ENCODE measurements around the gene SRCIN1.
"Not testable (repeated sequence)": the region's sequence is repeated elsewhere in the genome, so short reads cannot be mapped to it uniquely, and the experiment has no call there.

Gene SRCIN1, protein sequence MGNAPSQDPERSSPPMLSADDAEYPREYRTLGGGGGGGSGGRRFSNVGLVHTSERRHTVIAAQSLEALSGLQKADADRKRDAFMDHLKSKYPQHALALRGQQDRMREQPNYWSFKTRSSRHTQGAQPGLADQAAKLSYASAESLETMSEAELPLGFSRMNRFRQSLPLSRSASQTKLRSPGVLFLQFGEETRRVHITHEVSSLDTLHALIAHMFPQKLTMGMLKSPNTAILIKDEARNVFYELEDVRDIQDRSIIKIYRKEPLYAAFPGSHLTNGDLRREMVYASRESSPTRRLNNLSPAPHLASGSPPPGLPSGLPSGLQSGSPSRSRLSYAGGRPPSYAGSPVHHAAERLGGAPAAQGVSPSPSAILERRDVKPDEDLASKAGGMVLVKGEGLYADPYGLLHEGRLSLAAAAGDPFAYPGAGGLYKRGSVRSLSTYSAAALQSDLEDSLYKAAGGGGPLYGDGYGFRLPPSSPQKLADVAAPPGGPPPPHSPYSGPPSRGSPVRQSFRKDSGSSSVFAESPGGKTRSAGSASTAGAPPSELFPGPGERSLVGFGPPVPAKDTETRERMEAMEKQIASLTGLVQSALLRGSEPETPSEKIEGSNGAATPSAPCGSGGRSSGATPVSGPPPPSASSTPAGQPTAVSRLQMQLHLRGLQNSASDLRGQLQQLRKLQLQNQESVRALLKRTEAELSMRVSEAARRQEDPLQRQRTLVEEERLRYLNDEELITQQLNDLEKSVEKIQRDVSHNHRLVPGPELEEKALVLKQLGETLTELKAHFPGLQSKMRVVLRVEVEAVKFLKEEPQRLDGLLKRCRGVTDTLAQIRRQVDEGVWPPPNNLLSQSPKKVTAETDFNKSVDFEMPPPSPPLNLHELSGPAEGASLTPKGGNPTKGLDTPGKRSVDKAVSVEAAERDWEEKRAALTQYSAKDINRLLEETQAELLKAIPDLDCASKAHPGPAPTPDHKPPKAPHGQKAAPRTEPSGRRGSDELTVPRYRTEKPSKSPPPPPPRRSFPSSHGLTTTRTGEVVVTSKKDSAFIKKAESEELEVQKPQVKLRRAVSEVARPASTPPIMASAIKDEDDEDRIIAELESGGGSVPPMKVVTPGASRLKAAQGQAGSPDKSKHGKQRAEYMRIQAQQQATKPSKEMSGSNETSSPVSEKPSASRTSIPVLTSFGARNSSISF

DNA sequence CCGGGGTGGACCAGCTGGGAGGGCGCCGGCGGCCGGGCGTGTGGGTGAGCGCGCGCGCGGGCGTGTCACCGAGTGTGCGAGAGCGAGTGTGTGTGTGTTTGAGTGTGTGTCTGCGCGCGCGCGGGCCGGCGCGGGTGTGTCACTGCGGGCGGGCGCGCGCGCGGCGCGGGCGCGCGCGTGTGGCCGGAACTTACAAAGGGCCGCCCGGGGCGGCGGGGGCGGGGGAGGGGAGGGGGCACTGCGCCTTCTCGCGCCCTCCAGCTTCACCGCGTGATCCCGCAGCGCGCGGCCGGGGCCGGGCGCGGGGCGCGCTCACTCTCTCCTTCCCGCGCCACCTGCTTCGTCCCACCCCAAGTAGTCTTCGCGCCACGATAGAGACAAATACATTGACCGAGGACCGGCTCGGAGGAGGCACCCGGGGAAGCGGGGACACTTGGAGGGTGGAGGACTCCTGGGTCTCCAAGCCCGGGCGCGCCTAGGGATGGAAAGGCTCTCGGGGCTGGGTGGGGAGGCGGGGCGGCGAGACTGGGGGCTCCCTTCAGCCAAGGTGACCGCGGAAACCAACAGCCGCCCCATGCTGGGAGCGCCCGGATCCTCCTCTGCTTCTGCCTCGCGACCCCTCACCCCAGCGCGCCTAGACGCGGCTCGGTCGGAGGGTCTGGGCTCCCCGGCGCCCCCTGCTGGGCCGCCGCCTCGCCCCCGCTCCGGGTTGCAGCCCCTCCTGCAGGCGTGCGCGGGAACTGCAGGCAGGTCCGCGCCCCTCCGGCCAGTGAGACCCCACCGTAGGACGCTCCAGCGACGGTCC, at the start of gene SRCIN1:
SRCIN1 (minus strand) TSS at position 112 of the 805 bp plus-strand sequence. CDS start 247 bp downstream, outside the sequence.
- DNase-seq, result peak; percentile 62 to 92

- DNase-seq, result peak in 1 of 2 experiments; percentile 26
Measured at GRCh38 chr17:38654411-38655398, 49.0 kb upstream of the SRCIN1 start.

DNA sequence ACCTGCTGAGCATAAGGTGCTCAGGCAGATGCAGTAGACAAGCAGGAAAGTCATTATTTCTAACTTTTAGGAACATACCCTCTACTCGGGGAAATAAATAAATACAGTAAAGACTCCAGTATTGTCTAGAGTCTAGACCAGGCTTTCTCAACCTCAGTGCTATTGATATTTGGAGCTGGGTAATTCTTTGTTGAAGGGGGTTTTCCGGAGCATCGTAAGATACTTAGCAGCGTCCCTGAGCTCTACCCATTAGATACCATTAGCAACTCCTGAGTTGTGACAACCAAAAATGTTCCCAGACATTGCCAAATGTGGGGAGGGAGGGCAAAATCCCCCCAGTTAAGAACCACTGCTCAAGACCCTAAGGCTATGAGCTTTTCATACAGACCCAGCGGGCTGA, 47.9 kb upstream of the SRCIN1 start:
- DNase-seq, result no peak

DNA sequence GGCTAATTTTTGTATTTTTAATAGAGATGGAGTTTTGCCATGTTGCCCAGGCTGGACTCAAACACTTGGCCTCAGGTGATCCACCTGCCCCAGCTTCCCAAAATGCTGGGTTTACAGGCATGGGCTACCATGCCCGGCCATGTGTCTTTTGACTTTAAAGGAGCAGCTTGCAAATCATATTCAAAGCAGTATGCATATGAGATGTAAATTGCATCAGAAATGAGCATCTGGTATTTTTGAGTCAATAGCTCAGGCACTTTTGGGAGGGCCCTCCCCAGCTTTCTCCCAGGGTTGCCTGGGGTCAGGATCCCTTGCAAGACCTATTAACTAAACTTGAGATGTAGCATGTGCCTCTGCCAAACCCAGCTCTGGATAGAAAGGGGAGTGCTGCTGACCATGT, 47.5 kb upstream of the SRCIN1 start:
- peak; percentile 89 to 93 for DNase-seq

- not testable (repeated sequence) for DNase-seq
Measured at GRCh38 chr17:38650653-38651173, 45.0 kb upstream of the SRCIN1 start.

DNA sequence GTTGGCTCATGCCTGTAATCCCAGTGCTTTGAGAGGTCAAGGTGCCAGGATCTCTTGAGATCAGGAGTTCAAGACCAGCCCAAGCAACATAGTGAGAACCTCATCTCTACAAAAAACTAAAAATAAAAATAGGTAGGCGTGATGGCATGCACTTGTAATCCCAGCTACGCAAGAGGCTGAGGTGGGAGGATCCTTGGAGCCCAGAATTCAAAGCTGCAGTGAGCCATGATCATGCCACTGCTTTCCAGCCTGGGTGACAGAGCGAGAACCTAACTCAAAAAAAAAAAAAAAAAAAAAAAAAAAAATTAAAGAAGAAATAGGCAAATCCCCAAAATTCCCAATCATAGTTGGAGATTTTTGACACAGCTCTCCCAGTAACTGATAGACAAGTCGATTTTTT, 32.2 kb upstream of the SRCIN1 start:
- DNase-seq, result no peak

DNA sequence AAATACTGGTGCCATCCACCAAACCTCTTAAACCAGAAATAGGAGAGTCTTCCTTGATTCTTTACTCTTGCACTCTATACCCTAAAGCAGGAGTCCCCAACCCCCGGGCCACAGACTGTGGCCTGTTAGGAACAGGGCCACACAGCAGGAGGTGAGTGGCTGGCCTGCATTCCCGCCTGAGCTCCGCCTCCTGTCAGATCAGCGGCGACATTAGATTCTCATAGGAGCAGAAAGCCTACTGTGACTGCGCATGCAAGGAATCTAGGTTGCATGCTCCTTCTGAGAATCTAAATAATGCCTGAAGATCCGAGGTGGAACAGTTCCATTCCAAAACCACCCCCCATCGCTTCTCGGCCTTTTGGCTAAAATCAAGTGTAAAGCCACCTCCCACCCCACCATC, 30.3 kb upstream of the SRCIN1 start:
- DNase-seq, result no peak

DNA sequence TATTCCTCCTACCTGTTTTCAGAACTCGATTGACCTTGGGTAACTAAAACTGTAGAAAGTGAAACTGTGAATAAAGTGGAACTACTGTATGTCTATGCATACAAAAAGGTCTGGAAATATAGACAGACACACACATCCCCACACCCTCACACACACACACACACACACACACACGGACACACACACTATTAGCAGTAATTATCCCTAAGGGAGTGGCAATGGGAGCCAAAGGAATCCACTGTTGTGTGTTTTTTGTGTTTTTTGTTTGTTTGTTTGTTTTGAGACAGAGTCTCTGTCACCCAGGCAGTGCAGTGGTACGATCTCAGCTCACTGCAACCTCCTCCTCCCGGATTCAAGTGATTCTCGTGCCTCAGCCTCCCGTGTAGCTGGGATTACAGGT, 26.6 kb upstream of the SRCIN1 start:
- DNase-seq, result no peak

DNA sequence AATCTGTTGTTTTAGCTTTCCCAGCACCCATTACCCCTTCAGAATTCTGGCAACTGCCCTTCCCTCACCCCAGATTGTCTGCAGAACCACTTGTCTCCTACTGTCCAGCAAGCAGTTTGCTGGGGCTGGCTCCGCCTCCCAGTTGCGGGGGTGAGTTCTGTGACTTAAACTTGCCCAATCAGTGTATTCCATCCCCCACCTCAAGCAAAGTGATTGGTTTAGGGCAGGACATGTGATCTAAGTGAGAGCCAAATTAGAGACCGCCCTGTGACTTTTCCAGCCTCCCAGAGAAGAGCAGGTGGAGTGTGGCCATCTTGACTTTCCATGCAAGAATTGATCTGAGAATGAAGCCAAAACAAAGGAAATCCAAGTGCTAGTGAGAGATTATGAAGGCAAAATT, 22.7 kb upstream of the SRCIN1 start:
- DNase-seq, result no peak

DNA sequence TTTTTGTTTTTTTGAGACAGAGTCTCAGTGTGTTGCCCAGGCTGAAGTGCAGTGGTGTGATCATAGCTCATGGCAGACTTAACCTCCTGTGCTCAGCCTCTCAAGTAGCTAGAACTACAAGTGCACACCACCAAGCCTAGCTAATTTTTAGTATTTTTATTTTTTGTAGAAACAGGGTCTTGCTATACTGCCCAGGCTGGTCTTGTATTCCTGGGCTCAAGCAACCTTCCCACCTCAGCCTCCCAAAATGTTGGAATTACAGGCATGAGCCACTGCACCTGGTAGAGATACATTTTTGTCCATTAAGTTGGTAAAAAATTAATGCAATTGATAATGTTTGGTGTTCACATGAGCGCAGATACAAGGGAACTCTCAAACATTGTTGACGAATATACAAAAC, 22.2 kb upstream of the SRCIN1 start:
- no peak for DNase-seq

DNA sequence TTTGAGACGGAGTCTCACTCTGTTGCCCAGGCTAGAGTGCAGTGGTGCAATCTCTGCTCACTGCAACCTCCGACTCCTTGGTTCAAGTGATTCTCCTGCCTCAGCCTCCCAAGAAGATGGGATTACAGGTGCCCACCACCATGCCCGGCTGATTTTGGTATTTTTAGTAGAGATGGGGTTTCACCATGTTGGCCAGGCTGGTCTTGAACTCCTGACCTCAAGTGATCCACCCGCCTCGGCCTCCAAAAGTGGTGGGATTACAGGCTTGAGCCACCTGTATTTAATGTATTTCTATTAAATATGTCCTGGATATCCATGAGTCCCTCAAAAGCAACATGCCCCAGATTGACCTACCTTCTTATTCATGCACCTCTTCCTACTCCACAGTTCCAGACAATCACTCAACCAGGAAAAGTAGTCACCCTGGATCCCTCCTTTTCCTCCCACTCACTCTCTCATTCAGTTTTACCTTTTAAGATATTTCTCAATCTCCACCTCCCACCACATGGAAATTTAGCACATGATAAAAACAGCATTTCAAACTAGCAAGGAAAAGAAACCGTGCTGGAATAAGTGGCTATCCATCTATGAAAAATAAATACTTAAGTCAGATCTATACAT, 21.0 kb upstream of the SRCIN1 start:
- DNase-seq, result not testable (repeated sequence)

DNA sequence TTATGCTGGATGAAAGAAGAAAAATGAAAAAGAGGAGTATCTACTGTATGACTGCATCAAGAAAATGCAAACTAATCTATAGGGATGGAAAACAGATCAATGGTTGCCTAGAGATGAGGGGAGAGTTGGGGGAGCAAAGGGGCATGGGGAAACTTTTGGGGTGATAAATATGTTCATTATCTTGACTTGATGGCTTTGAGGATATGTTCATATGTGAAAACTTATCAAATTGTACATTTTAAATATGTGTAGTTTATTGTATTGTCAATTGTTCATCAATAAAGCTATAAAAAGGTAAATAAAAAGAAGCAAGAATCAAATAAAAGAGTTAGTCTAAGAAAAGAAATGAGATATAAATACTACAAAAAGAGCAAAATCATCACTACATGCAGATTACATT, 19.7 kb upstream of the SRCIN1 start:
- no peak for DNase-seq

DNA sequence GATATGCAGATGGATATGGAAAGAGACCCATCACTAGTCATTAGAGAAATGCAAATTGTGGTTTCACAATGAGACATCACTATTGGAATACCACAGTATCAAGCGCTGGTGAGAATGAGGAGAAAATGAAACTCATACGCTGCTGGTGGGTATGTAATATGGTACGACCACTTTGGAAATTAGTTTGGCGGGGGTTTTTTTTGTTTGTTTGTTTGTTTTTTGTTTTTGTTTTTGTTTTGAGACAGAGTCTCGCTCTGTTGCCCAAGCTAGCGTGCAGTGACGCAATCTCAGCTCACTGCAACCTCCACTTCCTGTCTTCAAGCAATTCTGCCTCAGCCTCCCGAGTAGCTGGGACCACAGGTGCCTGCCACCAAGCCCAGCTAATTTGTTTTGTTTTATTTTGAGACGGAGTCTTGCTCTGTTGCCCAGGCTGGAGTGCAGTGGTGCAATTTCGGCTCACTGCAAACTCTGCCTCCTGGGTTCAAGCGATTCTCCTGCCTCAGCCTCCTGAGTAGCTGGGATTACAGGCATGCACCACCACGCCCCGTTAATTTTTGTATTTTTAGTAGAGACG, 19.1 kb upstream of the SRCIN1 start:
- peak in 1 of 2 experiments; percentile 61 for DNase-seq

GRCh38 chr17:38621538-38621937, 15.8 kb upstream of the SRCIN1 start:
- no peak for DNase-seq

- no peak for DNase-seq
Measured at GRCh38 chr17:38620551-38621277, 15.0 kb upstream of the SRCIN1 start.

DNA sequence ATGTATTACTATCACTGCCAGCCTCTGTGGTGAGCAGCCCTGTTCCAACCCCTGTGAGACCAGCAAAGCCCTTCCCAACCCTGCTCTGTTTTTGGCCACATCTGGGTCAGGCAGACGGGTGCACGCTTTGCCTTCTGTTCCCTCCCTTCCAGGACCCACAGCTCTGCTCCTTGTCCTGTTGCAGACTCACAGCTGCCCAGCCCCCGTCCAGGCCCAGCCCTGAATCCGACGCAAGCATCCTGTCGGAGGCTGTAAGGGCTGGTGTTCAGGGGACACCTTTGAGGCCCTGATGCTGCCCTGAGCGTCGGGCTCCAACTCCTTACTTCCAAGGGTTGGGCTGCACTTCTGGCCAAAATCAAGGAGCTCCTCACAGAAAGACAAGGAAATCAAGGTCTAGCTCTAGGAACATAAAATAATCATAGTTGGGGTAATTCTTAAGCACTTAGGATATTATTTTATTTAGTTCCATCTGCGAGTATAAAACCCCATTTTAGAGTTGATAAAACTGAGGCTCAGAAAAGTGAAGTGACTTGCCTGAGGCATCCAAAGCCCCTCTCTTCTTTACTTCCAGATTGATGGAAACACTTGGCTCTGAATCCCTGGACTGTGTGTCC, 14.3 kb upstream of the SRCIN1 start:
- no peak for DNase-seq

DNA sequence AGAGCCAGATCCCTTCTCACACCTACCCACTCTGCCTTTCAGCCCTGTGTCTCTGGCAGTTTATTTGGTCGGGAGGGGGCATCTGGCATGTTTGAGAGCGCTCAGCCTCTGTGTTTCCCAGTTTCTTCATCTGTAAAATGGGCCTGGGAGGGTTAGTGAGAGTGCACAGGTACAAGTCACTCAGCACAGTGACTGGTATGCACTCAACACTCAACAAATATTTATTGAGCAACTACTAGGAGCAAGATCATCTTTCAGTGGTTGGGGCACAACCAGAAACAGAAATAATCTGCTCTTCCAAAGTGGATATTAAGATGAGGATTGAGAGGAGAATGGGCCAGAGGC, 13.7 kb upstream of the SRCIN1 start:
- no peak for DNase-seq

- DNase-seq, result no peak
Measured at GRCh38 chr17:38617967-38618760, 12.4 kb upstream of the SRCIN1 start.
